A549 (cell line): ENCODE measurements around the gene ANKRD2. TPM values are rescaled to one million over a fixed set of nuclear protein-coding genes. Genes with fewer than 3 reads are reported as not detected.

ENCODE experiments used
- ATAC-seq, 2 experiments: fragments of 200-7000 bp in 1 of 2; fragments of >200 bp in 1 of 2; cut with Nextera tagmentation in 1 of 2; cut with Tn5 transposase in 1 of 2; 3 replicates each; pipeline versions ENCODE4 v1.8.0 to v1.9.1; 2018 to 2020; ENCODE audit warnings: mild to moderate bottlenecking in 1 of 2, moderate library complexity in 1 of 2
- CTCF ChIA-PET: fragments of 300-600 bp; sonication (Branson Sonifier 250); formaldehyde crosslinking; extraction: SDS; loops from one replicate; lab custom pipeline; 2021; ENCODE audit warnings: antibody characterized with exemption, inconsistent platforms; lab: Yijun Ruan, JAX
- POLR2A ChIA-PET: fragments of 350-600 bp; formaldehyde crosslinking; extraction: SDS; loops from one replicate; lab custom pipeline; 2021; ENCODE audit warnings: antibody characterized with exemption, inconsistent platforms; lab: Yijun Ruan, JAX
- DNase-seq, 2 experiments: peaks; one replicate each; pipeline versions ENCODE4 v3.0.0 to v3.0.0-alpha.2; 2011 to 2016; ENCODE audit warnings: low read depth in 1 of 2, low spot score in 1 of 2
- FAIRE-seq: peaks from 2 replicates; lab custom pipeline; 2011; peaks lifted over from hg19 to GRCh38; lab: Jason Lieb, UNC
- H3K27ac ChIP-seq, 2 experiments: fragments of >200 bp; sonication (Bioruptor Twin); formaldehyde crosslinking; 3 replicates each; pipeline ENCODE4 v1.5.1; 2016 to 2017
- H3K4me1 ChIP-seq: fragments of >200 bp; sonication (Bioruptor Twin); formaldehyde crosslinking; 3 replicates; pipeline ENCODE4 v1.6.1; 2016
- H3K4me2 ChIP-seq: fragments of >200 bp; sonication (Bioruptor Twin); formaldehyde crosslinking; 3 replicates; pipeline ENCODE4 v1.6.1; 2016
- H3K4me3 ChIP-seq: fragments of >200 bp; sonication (Bioruptor Twin); formaldehyde crosslinking; 3 replicates; pipeline ENCODE4 v1.5.1; 2016
- H3K9me3 ChIP-seq: fragments of >200 bp; sonication (Bioruptor Twin); formaldehyde crosslinking; 3 replicates; pipeline ENCODE4 v1.6.1; 2016
- ATOH8 ChIP-seq: fragments of 250-450 bp; sonication (Bioruptor Pico); IDR thresholded peaks from 2 replicates; pipeline ENCODE4 v1.5.0; 2020; ENCODE audit warnings: low read depth, mild to moderate bottlenecking, moderate library complexity
- BCL3 ChIP-seq: fragments of >200 bp; sonication (Bioruptor Twin); formaldehyde crosslinking; IDR thresholded peaks from 3 replicates; pipeline ENCODE4 v1.6.1; 2016
- BHLHE40 ChIP-seq: IDR thresholded peaks from 2 replicates; pipeline ENCODE4 v1.6.1; 2012; ENCODE audit warnings: low read depth, low read length, inconsistent platforms
- CBX8 ChIP-seq: fragments of 200-600 bp; sonication (generic); IDR thresholded peaks from 2 replicates; pipeline ENCODE4 v1.6.1; 2016
- CEBPB ChIP-seq, 2 experiments: fragments of >200 bp in 1 of 2; sonication (Bioruptor Twin) in 1 of 2; formaldehyde crosslinking in 1 of 2; IDR thresholded peaks; 2 replicates each; pipeline ENCODE4 v1.6.1; 2012 to 2016
- CHD2 ChIP-seq: fragments of 150-350 bp; IDR thresholded peaks from 2 replicates; pipeline ENCODE4 v1.6.1; 2014; ENCODE audit warnings: low read length; ENCODE audit not compliant: partially characterized antibody
- CTCF ChIP-seq: fragments of >200 bp; sonication (Bioruptor Twin); formaldehyde crosslinking; IDR thresholded peaks from 3 replicates; pipeline ENCODE4 v1.5.1; 2016
- ELK1 ChIP-seq: fragments of 150-350 bp; IDR thresholded peaks from 2 replicates; pipeline ENCODE4 v1.6.1; 2014; ENCODE audit warnings: low read depth, mild to moderate bottlenecking, low read length
- FOSL2 ChIP-seq, 2 experiments: fragments of 450-650 bp in 1 of 2; fragments of >200 bp in 1 of 2; sonication (Bioruptor Twin) in 1 of 2; formaldehyde crosslinking; IDR thresholded peaks; 2 replicates each; pipeline versions ENCODE4 v1.5.0 to v1.6.1; 2016 to 2020; ENCODE audit warnings: mild to moderate bottlenecking in 1 of 2, moderate library complexity in 1 of 2
- FOXS1 ChIP-seq: fragments of 250-450 bp; sonication (Bioruptor Pico); IDR thresholded peaks from 2 replicates; pipeline ENCODE4 v1.5.0; 2020; ENCODE audit warnings: mild to moderate bottlenecking, moderate library complexity
- HEYL ChIP-seq: fragments of 250-450 bp; sonication (Bioruptor Pico); IDR thresholded peaks from 2 replicates; pipeline ENCODE4 v1.8.0; 2021; ENCODE audit warnings: mild to moderate bottlenecking, moderate library complexity
- HMGXB4 ChIP-seq: fragments of 250-450 bp; sonication (Bioruptor Pico); IDR thresholded peaks from 2 replicates; pipeline ENCODE4 v1.5.0; 2021; ENCODE audit warnings: mild to moderate bottlenecking, moderate library complexity, borderline replicate concordance
- HOXA7 ChIP-seq: fragments of 250-450 bp; sonication (Bioruptor Pico); IDR thresholded peaks from 2 replicates; pipeline ENCODE4 v1.5.0; 2020; ENCODE audit warnings: mild to moderate bottlenecking, moderate library complexity
- HOXB13 ChIP-seq: fragments of 250-450 bp; sonication (Bioruptor Pico); IDR thresholded peaks from 2 replicates; pipeline ENCODE4 v1.5.0; 2020; ENCODE audit warnings: low read depth, mild to moderate bottlenecking, moderate library complexity
- MAX ChIP-seq: IDR thresholded peaks from 2 replicates; pipeline ENCODE4 v1.6.1; 2012
- MAZ ChIP-seq: fragments of 150-350 bp; IDR thresholded peaks from 2 replicates; pipeline ENCODE4 v1.6.1; 2014; ENCODE audit warnings: antibody characterized with exemption, low read depth, low read length, borderline replicate concordance
- PBX3 ChIP-seq: IDR thresholded peaks from 2 replicates; pipeline ENCODE4 v1.6.1; 2012
- PHF8 ChIP-seq: fragments of 200-600 bp; sonication (generic); IDR thresholded peaks from 2 replicates; pipeline ENCODE4 v1.6.1; 2016; ENCODE audit warnings: low read depth, mild to moderate bottlenecking, antibody characterized with exemption, moderate library complexity, borderline replicate concordance
- POLR2AphosphoS2 ChIP-seq: conservative IDR thresholded peaks from 2 replicates; pipeline ENCODE4 v1.6.1; 2012; ENCODE audit warnings: low read length, improper control_type of control experiment, inconsistent platforms
- RAD21 ChIP-seq, 2 experiments: fragments of >200 bp in 1 of 2; sonication (Bioruptor Twin) in 1 of 2; formaldehyde crosslinking in 1 of 2; IDR thresholded peaks in 1 of 2; conservative IDR thresholded peaks in 1 of 2; 2 replicates in 1 of 2; 3 replicates in 1 of 2; pipeline ENCODE4 v1.6.1; 2012 to 2018; ENCODE audit warnings: inconsistent platforms in 1 of 2
- RCOR1 ChIP-seq: fragments of 150-350 bp; IDR thresholded peaks from 2 replicates; pipeline ENCODE4 v1.6.1; 2014; ENCODE audit warnings: antibody characterized with exemption, low read length, low read depth
- RNF2 ChIP-seq: fragments of 200-600 bp; sonication (generic); IDR thresholded peaks from 2 replicates; pipeline ENCODE4 v1.6.1; 2016; ENCODE audit warnings: low read depth, mild to moderate bottlenecking, antibody characterized with exemption, moderate library complexity, borderline replicate concordance
- SMC3 ChIP-seq: fragments of >200 bp; sonication (Bioruptor Twin); formaldehyde crosslinking; IDR thresholded peaks from 3 replicates; pipeline ENCODE4 v1.6.1; 2018; ENCODE audit warnings: inconsistent platforms
- SREBF2 ChIP-seq: fragments of 450-650 bp; IDR thresholded peaks from 2 replicates; pipeline ENCODE4 v1.6.1; 2014; ENCODE audit warnings: mild to moderate bottlenecking, moderate library complexity
- TFCP2L1 ChIP-seq: fragments of 250-450 bp; sonication (Bioruptor Pico); IDR thresholded peaks from 2 replicates; pipeline ENCODE4 v1.5.0; 2021; ENCODE audit warnings: mild to moderate bottlenecking
- TP53 ChIP-seq: fragments of 250-450 bp; sonication (Bioruptor Pico); IDR thresholded peaks from 2 replicates; pipeline ENCODE4 v1.5.0; 2021; ENCODE audit warnings: mild to moderate bottlenecking, moderate library complexity
- ZC3H11A ChIP-seq: fragments of 450-650 bp; IDR thresholded peaks from 2 replicates; pipeline ENCODE4 v1.6.1; 2014; ENCODE audit warnings: antibody characterized with exemption, mild to moderate bottlenecking
- ZNF302 ChIP-seq: fragments of 250-450 bp; sonication (Bioruptor Pico); IDR thresholded peaks from 2 replicates; pipeline ENCODE4 v1.9.0; 2021; ENCODE audit warnings: inconsistent platforms, mild to moderate bottlenecking, moderate library complexity
- ZSCAN20 ChIP-seq: fragments of 250-450 bp; sonication (Bioruptor Pico); IDR thresholded peaks from 2 replicates; pipeline ENCODE4 v1.8.0; 2022; ENCODE audit warnings: mild to moderate bottlenecking, moderate library complexity
- WGBS: methylation state at CpG from one replicate; pipeline ENCODE4 v1.1.6; 2017; ENCODE audit errors: missing lambda C conversion rate; 5-methylcytosine and 5-hydroxymethylcytosine counted together
- polyA minus RNA-seq: library from RNA; depleted of rRNA, polyadenylated mRNA; stranded (reverse); fragments of >200 nt; gene quantifications from 2 replicates; pipeline ENCODE4 v1.2.3, GENCODE V29; 2011; rRNA and poly(A)+ RNA removed
- polyA plus RNA-seq, 4 experiments: library from polyadenylated mRNA; depleted of rRNA in 3 of 4; stranded (reverse); fragments of >200 nt; fragmentation: RNase III in 1 of 4; extraction: RNeasy Plus Mini Kit Qiagen cat#74134 plus additional on column Dnase treatment in 1 of 4; gene quantifications; 2 replicates in 3 of 4; 3 replicates in 1 of 4; pipeline ENCODE4 v1.2.3, GENCODE V29; 2011 to 2017

Gene ANKRD2
- 0.90 and 1.5 TPM in 2 replicates for polyA plus RNA-seq (2011; rRNA removed)
- polyA plus RNA-seq (2012; cell fraction: cytosol; rRNA removed) = 12.2 and 12.7 TPM in 2 replicates
- 13.6 and 13.9 TPM in 2 replicates for polyA plus RNA-seq (2012; cell fraction: nucleus; rRNA removed)
- polyA plus RNA-seq (2017; fragmentation: RNase III; extraction: RNeasy Plus Mini Kit Qiagen cat#74134 plus additional on column Dnase treatment) = 4.7 to 8.4 TPM (median 5.8 TPM) in 3 replicates
- polyA minus RNA-seq = 0.45 and 1.4 TPM in 2 replicates

GRCh38 chr10:97572214-97572989 is at the start of gene ANKRD2:
Gene ANKRD2, plus strand, starts transcription at chr10:97572779. Its CDS starts 10 bp downstream, at chr10:97572789.
- Histone ChIP-seq H3K27ac (peak within 1 kb of the TSS; percentile 91 to 93), H3K4me2 (peak within 1 kb of the TSS; percentile 72), H3K9me3 (no peaks in the 10 kb centered on the region), H3K4me1 (peaks cover 63% of the 10 kb centered on the region), H3K4me3 (no peak within 1 kb of the TSS)
- DNase-seq (peak; percentile 81 to 86), FAIRE-seq (peak; percentile 94), ATAC-seq (peak; percentile 72 to 79)
- TF ChIP-seq RCOR1 (no peak), FOSL2 (IDR thresholded peaks at IDR 0.05) (no peak), FOSL2 (CRISPR knock-in tag; IDR thresholded peaks at IDR 0.05) (no peak), CEBPB (IDR thresholded peaks at IDR 0.05) (peak in 1 of 2 experiments; percentile 77; a peak in 2 of 4 replicates), HOXB13 (no peak), FOXS1 (CRISPR knock-in tag) (no peak), TP53 (CRISPR knock-in tag) (no peak), SMC3 (peak; percentile 97), HEYL (CRISPR knock-in tag) (no peak), MAX (peak; percentile 69), HMGXB4 (CRISPR knock-in tag) (no peak), PHF8 (no peak), BCL3 (no peak), ZSCAN20 (CRISPR knock-in tag) (no peak), ATOH8 (no peak), POLR2AphosphoS2 (no peak), HOXA7 (no peak), ZC3H11A (no peak), BHLHE40 (no peak), RNF2 (no peak), CBX8 (no peak), SREBF2 (no peak), ZNF302 (CRISPR knock-in tag) (no peak), ELK1 (no peak), CHD2 (no peak), MAZ (no peak), TFCP2L1 (CRISPR knock-in tag) (no peak), CTCF (peak; percentile 93), RAD21 (conservative IDR thresholded peaks at IDR 0.05 in 1 of 2, IDR thresholded peaks at IDR 0.05 in 1 of 2) (peak; percentile 95 to 96), PBX3 (no peak)
- POLR2A ChIA-PET = interaction anchor here (0.6 to 1.0 kb wide), 3 partner anchors 12 to 41 kb away, joined by 3 to 4 read pairs (median 3); partner anchors contain the start of gene HOGA1
- CTCF ChIA-PET = interaction anchor here (0.6 to 33.8 kb wide), 46 partner anchors 15 to 189 kb away, joined by 3 to 1048 read pairs (median 5); partner anchors contain the start of genes AVPI1, C10orf62, HOGA1 and MORN4
- 55% methylated on average over 14 of the region's 16 CpGs for WGBS
